Measurements from ENCODE around the gene PARD3B.

Gene PARD3B

DNA sequence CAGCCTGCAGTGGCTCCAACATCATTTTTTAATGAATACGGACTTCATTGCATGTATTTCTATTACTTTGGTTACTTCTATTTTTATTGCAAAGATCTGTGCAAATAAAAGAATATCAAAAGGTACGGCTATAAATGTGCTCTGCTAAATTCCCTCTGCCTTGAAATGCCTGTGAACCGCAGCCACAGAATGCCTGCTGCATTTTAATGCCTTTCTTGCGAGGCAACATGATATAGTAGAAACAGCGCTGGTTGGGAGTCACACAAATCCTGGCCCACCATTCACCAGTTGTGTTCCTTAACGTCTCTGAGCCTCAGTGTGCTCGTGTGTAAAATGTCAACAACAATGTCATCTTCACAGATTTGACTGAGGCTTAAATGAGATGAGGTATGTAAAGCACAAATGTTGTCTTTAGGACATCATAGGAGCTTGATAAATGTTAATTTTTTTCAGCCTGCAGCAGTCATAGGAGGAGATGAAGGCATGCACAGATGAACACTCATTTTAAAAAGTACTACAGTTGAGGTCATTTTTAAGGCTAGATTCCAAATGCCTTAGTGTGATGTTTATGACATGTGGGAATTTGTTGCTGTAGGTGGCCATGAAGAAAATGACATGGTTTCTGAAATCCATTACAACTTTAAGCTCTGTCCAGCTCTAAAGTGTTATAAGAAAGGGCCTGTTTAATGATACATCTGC lies 949.4 kb downstream of the PARD3B start:
- no peaks in the 10 kb centered on the region for H3K9me3 Mint-ChIP-seq

DNA sequence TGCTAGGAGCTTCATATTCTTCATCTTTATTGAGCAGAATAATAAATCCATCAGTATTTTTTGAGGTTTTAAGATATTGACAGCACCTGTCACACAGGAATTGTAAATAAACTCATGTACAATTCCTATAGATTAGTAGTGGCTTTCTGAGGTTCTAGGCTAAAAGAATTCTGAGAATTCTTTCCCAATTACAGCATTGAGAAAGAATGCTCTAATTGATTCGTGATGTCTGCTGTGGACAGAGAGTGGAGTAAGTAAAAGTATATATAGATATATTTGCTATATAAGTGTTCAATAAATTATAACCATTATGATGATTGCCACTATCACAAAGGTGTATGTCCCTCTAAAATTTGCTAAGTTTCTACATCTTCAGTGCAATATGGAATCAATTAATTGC lies 950.5 kb downstream of the PARD3B start:
- H3K27me3 Mint-ChIP-seq: no peaks in the 10 kb centered on the region
- no peaks in the 10 kb centered on the region for H3K36me3 Mint-ChIP-seq (ENCODE audit: low read depth)
- H3K4me1 Mint-ChIP-seq (ENCODE audit: low read depth): peaks cover 9% of the 10 kb centered on the region
- H3K27ac Mint-ChIP-seq: no peak overlapping the region
- intact Hi-C loops (cut with micrococcal nuclease): no loop called here
- no peak overlapping the region for H3K4me3 Mint-ChIP-seq
- no peaks in the 10 kb centered on the region for H3K9me3 Mint-ChIP-seq

More for the DNA sequence above, 949.4 kb downstream of the PARD3B start:
- Mint-ChIP-seq H3K4me3 (no peak overlapping the region), H3K27ac (no peak overlapping the region), H3K36me3 (ENCODE audit: low read depth) (no peaks in the 10 kb centered on the region), H3K4me1 (ENCODE audit: low read depth) (peaks cover 2% of the 10 kb centered on the region), H3K27me3 (no peaks in the 10 kb centered on the region)
- intact Hi-C loops (cut with micrococcal nuclease): no loop called here

- no peaks in the 10 kb centered on the region for H3K9me3 Mint-ChIP-seq
- no peaks in the 10 kb centered on the region for H3K36me3 Mint-ChIP-seq (ENCODE audit: low read depth)
- intact Hi-C loops (cut with micrococcal nuclease): no loop called here
These were observed 951.1 kb downstream of the PARD3B start for GRCh38 chr2:205496370-205496769.

GRCh38 chr2:205496772-205497171 lies 951.5 kb downstream of the PARD3B start:
- Mint-ChIP-seq H3K4me1 (ENCODE audit: low read depth) (peaks cover 9% of the 10 kb centered on the region), H3K27ac (no peak overlapping the region), H3K4me3 (no peak overlapping the region), H3K9me3 (no peaks in the 10 kb centered on the region), H3K36me3 (ENCODE audit: low read depth) (no peaks in the 10 kb centered on the region), H3K27me3 (no peaks in the 10 kb centered on the region)
- intact Hi-C loops (cut with micrococcal nuclease): no loop called here

More at GRCh38 chr2:205496370-205496769, 951.1 kb downstream of the PARD3B start:
- H3K4me1 Mint-ChIP-seq (ENCODE audit: low read depth): peaks cover 9% of the 10 kb centered on the region
- no peak overlapping the region for H3K27ac Mint-ChIP-seq
- H3K4me3 Mint-ChIP-seq: no peak overlapping the region
- H3K27me3 Mint-ChIP-seq: no peaks in the 10 kb centered on the region

DNA sequence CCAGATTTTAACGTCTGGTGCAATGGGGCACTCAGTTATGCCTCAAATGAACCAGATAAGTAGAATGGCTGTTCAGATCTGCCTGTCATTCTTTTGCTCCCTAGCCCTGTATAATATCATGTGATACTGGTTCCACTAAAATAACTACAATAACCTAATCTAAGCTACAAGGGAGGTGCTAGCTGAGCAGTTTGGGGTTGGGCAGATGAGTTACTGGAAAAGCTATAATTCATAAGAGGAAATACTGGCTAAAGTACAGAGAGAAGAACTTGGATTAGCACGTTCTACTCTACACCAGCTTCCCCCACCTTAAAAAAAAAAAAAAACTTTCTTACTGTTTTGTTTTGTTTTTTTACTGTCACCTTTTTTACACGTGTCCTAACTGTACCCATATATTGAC lies 953.7 kb downstream of the PARD3B start:
- H3K36me3 Mint-ChIP-seq (ENCODE audit: low read depth): no peaks in the 10 kb centered on the region
- peaks cover 9% of the 10 kb centered on the region for H3K4me1 Mint-ChIP-seq (ENCODE audit: low read depth)
- H3K4me3 Mint-ChIP-seq: no peak overlapping the region
- H3K27ac Mint-ChIP-seq: no peak overlapping the region
- no peaks in the 10 kb centered on the region for H3K9me3 Mint-ChIP-seq
- no peaks in the 10 kb centered on the region for H3K27me3 Mint-ChIP-seq
- intact Hi-C loops (cut with micrococcal nuclease): no loop called here

GRCh38 chr2:205500065-205500464 lies 954.8 kb downstream of the PARD3B start:
- Mint-ChIP-seq H3K27ac (no peak overlapping the region), H3K36me3 (ENCODE audit: low read depth) (no peaks in the 10 kb centered on the region), H3K9me3 (no peaks in the 10 kb centered on the region), H3K4me3 (no peak overlapping the region), H3K4me1 (ENCODE audit: low read depth) (peaks cover 9% of the 10 kb centered on the region), H3K27me3 (no peaks in the 10 kb centered on the region)
- intact Hi-C loops (cut with micrococcal nuclease): no loop called here

GRCh38 chr2:205500951-205501350 lies 955.7 kb downstream of the PARD3B start:
- Mint-ChIP-seq H3K4me3 (no peak overlapping the region), H3K4me1 (ENCODE audit: low read depth) (peaks cover 9% of the 10 kb centered on the region), H3K9me3 (no peaks in the 10 kb centered on the region), H3K36me3 (ENCODE audit: low read depth) (no peaks in the 10 kb centered on the region), H3K27ac (no peak overlapping the region), H3K27me3 (no peaks in the 10 kb centered on the region)
- intact Hi-C loops (cut with micrococcal nuclease): no loop called here

- H3K36me3 Mint-ChIP-seq (ENCODE audit: low read depth): no peaks in the 10 kb centered on the region
- H3K4me3 Mint-ChIP-seq: no peak overlapping the region
- no peaks in the 10 kb centered on the region for H3K9me3 Mint-ChIP-seq
- no peaks in the 10 kb centered on the region for H3K27me3 Mint-ChIP-seq
- H3K4me1 Mint-ChIP-seq (ENCODE audit: low read depth): peaks cover 9% of the 10 kb centered on the region
- no peak overlapping the region for H3K27ac Mint-ChIP-seq
- intact Hi-C loops (cut with micrococcal nuclease): no loop called here
These were observed 956.6 kb downstream of the PARD3B start for GRCh38 chr2:205501826-205502225.

DNA sequence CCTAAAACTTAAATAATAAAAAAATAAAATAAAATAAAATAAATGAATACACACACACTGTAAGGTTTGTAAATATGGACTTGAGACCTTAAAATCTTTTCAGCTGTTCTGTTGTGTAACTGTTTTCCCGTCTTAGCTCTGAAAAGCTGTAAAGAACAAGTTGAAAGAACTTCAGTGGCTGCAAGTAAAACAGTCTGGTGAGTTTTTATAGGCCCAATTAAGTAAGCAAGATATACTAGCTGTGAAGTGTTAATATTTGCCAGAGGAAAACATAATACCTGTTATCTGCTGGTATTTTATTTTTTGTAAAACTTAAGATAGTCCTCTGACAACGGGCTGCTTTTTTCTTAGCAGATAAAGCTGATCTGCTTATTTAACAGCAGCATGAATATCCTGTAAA lies 960.1 kb downstream of the PARD3B start:
- intact Hi-C loops (cut with micrococcal nuclease): no loop called here
- peaks cover under 1% of the 10 kb centered on the region for H3K4me1 Mint-ChIP-seq (ENCODE audit: low read depth)
- H3K36me3 Mint-ChIP-seq (ENCODE audit: low read depth): no peaks in the 10 kb centered on the region
- H3K9me3 Mint-ChIP-seq: no peaks in the 10 kb centered on the region
- H3K27ac Mint-ChIP-seq: no peak overlapping the region
- no peak overlapping the region for H3K4me3 Mint-ChIP-seq
- H3K27me3 Mint-ChIP-seq: no peaks in the 10 kb centered on the region

GRCh38 chr2:205509655-205510054 lies 964.4 kb downstream of the PARD3B start:
- Mint-ChIP-seq H3K27ac (no peak overlapping the region), H3K4me3 (no peak overlapping the region), H3K27me3 (no peaks in the 10 kb centered on the region), H3K9me3 (no peaks in the 10 kb centered on the region), H3K4me1 (ENCODE audit: low read depth) (no peaks in the 10 kb centered on the region), H3K36me3 (ENCODE audit: low read depth) (no peaks in the 10 kb centered on the region)
- intact Hi-C loops (cut with micrococcal nuclease): no loop called here

DNA sequence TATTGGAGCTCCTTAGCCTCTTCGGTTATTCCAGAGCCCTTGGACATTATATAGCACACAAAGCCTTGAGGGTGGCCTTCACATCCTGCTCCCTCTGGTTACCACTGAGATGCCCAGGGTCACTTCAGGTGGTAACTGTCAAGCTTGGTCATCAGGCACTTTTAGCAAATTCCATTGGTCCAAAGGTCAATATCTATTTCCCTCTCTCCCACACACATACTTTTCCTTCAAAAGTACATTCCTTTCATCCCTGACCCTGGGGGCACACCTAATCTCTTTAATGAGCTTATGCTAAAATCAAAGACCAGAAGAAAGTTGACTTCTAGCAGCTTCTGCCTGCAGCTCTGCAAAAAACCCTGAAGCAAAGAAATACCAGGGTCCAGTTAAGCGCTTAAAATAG lies 965.1 kb downstream of the PARD3B start:
- Mint-ChIP-seq H3K4me1 (ENCODE audit: low read depth) (no peaks in the 10 kb centered on the region), H3K36me3 (ENCODE audit: low read depth) (no peaks in the 10 kb centered on the region)

DNA sequence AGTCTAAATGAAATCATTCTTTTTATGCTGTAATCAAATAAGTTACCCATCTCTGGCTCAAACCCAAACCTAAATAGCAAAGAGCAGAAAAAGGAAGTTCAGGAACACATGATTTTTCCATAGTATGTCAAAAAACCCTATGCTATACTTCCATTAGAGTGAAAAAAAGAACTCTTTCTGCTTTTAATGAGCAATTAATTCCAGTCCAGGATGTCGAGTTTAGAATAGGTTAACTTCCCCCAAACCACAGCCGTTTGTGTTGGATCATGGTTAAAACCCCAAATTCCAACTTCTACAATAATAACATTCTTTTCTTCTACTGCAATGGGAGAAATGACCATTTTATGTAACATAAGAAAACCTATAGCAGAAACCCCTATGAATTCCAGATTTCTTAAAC lies 965.9 kb downstream of the PARD3B start:
- no peak overlapping the region for H3K4me3 Mint-ChIP-seq
- no peaks in the 10 kb centered on the region for H3K36me3 Mint-ChIP-seq (ENCODE audit: low read depth)
- no peak overlapping the region for H3K27ac Mint-ChIP-seq
- H3K4me1 Mint-ChIP-seq (ENCODE audit: low read depth): no peaks in the 10 kb centered on the region
- no peaks in the 10 kb centered on the region for H3K9me3 Mint-ChIP-seq
- H3K27me3 Mint-ChIP-seq: no peaks in the 10 kb centered on the region
- intact Hi-C loops (cut with micrococcal nuclease): no loop called here

More for the DNA sequence above, 965.1 kb downstream of the PARD3B start:
- intact Hi-C loops (cut with micrococcal nuclease): no loop called here
- Mint-ChIP-seq H3K4me3 (no peak overlapping the region), H3K27ac (no peak overlapping the region), H3K27me3 (no peaks in the 10 kb centered on the region), H3K9me3 (no peaks in the 10 kb centered on the region)

DNA sequence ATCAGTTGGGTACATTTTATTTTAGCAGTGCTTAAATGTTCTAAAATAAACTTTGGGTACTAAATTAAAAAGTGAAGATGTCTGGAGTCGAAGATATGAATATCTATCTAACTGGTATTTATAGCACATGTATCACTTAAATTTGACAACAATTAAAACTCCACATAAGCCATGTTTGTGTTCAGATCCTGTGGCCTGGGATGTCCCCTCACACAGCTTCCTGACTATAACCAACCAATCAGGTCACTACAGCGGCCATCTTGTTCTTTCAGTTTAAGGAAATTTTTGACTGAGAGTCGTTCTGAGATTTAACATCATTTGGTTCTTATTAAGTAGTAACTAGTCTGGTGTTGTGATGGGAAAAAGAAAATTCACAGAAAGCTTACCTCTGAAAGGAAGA lies 966.4 kb downstream of the PARD3B start:
- H3K9me3 Mint-ChIP-seq: no peaks in the 10 kb centered on the region
- no peak overlapping the region for H3K4me3 Mint-ChIP-seq
- no peak overlapping the region for H3K27ac Mint-ChIP-seq
- no peaks in the 10 kb centered on the region for H3K36me3 Mint-ChIP-seq (ENCODE audit: low read depth)
- intact Hi-C loops (cut with micrococcal nuclease): no loop called here
- H3K4me1 Mint-ChIP-seq (ENCODE audit: low read depth): no peaks in the 10 kb centered on the region
- H3K27me3 Mint-ChIP-seq: no peaks in the 10 kb centered on the region

DNA sequence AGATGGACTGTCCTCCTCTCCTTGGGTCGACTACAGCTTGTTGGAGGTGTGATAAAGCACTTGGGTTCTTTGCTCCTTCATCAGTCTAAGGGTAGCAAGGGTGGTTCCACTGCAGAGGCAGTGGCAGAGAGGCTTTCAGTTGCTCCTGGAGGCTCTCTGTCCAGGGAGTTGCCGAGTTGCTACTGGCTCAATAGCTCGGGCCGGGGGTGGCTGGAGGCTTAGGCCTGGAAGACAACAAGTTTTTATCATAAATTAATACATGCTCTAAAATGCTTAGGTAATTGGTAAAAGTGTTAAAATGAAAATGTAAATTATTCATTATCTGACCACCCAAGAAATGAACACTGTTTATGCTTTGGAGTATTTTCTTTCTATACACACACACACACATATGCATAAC lies 975.0 kb downstream of the PARD3B start:
- H3K27me3 Mint-ChIP-seq: peaks cover 1% of the 10 kb centered on the region
- no peaks in the 10 kb centered on the region for H3K9me3 Mint-ChIP-seq
- no peak overlapping the region for H3K27ac Mint-ChIP-seq
- peaks cover 11% of the 10 kb centered on the region for H3K4me1 Mint-ChIP-seq (ENCODE audit: low read depth)
- no peak overlapping the region for H3K4me3 Mint-ChIP-seq
- intact Hi-C loops (cut with micrococcal nuclease): no loop called here
- H3K36me3 Mint-ChIP-seq (ENCODE audit: low read depth): no peaks in the 10 kb centered on the region

DNA sequence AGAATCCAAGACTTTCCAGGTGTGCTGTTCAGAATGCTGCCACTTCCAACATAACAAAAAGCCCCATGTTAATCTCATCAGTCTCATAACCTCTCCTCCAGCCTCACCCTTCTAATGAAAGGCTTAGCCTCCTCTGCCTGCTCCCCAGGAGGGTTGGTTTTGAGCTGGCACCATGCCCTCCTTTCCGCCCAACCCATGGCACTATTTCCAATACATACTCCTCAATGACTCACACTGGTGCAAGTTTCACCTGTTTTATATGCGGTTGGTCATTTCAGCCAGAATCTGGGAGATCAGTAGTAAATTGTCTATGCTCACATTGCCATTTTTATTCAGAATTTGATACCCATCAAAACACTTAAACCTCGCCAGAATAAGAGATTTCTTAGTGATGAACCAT lies 979.4 kb downstream of the PARD3B start:
- H3K27ac Mint-ChIP-seq: no peak overlapping the region
- peaks cover 1% of the 10 kb centered on the region for H3K27me3 Mint-ChIP-seq
- H3K9me3 Mint-ChIP-seq: no peaks in the 10 kb centered on the region
- intact Hi-C loops (cut with micrococcal nuclease): no loop called here
- H3K4me3 Mint-ChIP-seq: no peak overlapping the region
- H3K36me3 Mint-ChIP-seq (ENCODE audit: low read depth): no peaks in the 10 kb centered on the region
- H3K4me1 Mint-ChIP-seq (ENCODE audit: low read depth): peaks cover 12% of the 10 kb centered on the region
